Esophagus muscularis mucosa (tissue), 4 donors: ENCODE data around the gene IMPDH2.

Source experiments
- CTCF ChIP-seq, 3 experiments: fragments of 200-600 bp in 2 of 3; fragments of 450-650 bp in 1 of 3; sonication (generic) in 2 of 3; IDR thresholded peaks; one replicate each; pipeline ENCODE4 v1.5.1; 2017 to 2019; ENCODE audit warnings: antibody characterized with exemption in 3 of 3, mild to moderate bottlenecking in 2 of 3, moderate library complexity in 1 of 3
- EP300 ChIP-seq: sonication (generic); formaldehyde crosslinking; IDR thresholded peaks from one replicate; pipeline ENCODE4 v1.6.1; 2017; ENCODE audit warnings: antibody characterized with exemption
- POLR2A ChIP-seq: fragments of 450-650 bp; IDR thresholded peaks from one replicate; pipeline ENCODE4 v1.6.1; 2017; ENCODE audit warnings: antibody characterized with exemption, moderate library complexity, mild to moderate bottlenecking, low read depth
- POLR2AphosphoS5 ChIP-seq, 2 donors: sonication (generic); formaldehyde crosslinking; IDR thresholded peaks; one replicate each; pipeline ENCODE4 v1.6.1; 2017; ENCODE audit warnings: antibody characterized with exemption in 2 of 2

- TF ChIP-seq CTCF (IDR thresholded peaks at IDR 0.05) (no peak), POLR2A (no peak), POLR2AphosphoS5 (IDR thresholded peaks at IDR 0.05) (no peak), EP300 (no peak)
Observed at GRCh38 chr3:49016414-49017228, 12.6 kb downstream of the IMPDH2 start.
